ENCODE measurements around the gene DCD.
"Not testable (repeated sequence)": the region's sequence is repeated elsewhere in the genome, so short reads cannot be mapped to it uniquely, and the experiment has no call there.

Gene DCD, protein sequence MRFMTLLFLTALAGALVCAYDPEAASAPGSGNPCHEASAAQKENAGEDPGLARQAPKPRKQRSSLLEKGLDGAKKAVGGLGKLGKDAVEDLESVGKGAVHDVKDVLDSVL

DNA sequence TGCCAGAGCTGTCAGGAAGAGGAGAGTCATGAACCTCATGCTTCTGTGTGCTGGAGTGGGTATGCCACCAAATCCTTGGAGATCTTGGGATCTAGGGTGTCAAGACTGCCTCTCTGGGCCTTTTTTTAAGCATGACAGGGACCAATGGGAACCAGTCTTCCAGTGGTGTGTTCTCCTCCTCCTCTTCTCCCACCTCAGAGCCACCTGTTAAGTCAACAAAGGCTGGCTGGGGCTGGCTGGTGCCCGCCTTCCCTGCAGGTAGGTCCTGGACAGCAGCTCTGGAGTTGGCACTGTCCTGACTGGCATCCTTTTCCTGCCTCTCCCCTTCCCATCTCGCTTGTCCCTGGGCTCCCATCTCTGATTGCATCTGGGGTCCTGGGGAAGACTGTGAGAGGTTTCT, at the start of gene DCD:
TSS of gene DCD (minus strand) at position 101 of the 400 bp plus-strand sequence. CDS start at position 39, 62 bp downstream.
- no peak for DNase-seq

DNA sequence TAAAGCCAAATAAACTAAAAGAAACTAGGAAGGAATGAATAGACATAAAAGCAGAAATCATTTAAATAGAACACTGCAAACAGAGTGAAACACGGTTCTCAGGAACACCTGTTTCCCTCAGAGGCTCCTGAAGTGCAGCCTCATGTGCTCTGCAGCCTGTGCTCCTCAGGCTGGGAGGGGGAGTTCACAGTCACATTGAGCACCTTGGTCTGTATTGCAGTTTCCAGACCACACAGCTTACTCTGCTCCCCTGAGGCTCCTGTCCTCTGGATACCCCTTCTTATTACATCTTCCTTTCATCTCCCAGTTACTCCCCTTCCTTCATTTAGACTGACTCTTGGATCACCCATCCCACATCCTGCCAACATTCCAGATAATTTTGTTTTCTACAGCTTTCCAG, 49.7 kb upstream of the DCD start:
- DNase-seq = no peak

DNA sequence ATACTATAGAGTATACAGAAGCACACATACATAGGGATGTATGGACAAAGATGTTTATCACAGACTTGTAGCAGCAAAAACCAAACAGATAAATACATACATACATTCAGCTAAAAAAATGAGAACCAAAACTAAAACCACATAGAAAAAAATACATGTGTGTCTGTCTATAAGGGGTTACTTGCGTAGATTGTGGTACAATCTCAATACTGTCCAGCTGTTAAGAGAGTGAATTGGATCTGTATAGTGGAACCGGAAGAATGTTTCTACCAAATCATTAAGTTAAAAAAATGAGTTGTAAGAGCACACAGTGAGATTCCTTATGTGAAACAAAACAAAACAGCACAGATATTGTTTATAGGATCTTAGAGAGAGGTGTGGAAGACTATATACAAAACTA, 44.2 kb upstream of the DCD start:
- DNase-seq = no peak

DNA sequence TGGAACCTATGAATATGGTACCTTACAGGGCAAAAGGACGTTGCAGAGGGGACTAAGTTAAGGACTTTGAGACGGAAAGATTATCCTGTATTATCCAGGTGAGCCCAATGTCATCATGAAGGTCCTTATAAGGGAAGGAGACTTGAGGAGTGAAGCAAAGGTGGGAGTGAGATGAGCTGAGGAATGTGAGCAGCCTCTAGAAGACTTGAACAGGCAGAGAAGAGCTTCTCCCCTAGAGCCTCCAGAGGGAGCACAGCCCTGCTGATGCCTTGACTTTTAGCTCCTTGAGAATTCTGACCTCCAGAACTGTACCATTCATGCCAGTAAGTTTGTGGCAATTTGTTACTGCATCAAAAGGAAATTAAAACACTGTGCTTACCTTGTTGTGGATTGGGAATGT, 41.8 kb upstream of the DCD start:
- no peak for DNase-seq

DNA sequence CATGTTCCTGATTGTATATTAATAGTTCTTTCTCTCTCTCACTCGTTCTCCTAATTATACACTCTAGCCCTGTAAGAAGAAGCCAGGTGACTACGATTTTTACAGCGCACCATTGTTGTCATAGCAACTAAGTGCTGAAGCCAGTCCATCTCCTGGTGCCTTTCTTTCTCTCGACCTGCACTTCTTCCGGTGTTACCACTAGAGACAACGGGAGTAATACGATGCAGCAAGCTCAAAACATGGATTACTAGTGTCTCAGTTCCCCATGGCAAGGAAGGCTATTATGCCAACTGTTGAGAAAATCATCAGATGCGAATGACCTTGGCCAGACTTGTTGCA, 40.8 kb upstream of the DCD start:
- no peak for DNase-seq

DNA sequence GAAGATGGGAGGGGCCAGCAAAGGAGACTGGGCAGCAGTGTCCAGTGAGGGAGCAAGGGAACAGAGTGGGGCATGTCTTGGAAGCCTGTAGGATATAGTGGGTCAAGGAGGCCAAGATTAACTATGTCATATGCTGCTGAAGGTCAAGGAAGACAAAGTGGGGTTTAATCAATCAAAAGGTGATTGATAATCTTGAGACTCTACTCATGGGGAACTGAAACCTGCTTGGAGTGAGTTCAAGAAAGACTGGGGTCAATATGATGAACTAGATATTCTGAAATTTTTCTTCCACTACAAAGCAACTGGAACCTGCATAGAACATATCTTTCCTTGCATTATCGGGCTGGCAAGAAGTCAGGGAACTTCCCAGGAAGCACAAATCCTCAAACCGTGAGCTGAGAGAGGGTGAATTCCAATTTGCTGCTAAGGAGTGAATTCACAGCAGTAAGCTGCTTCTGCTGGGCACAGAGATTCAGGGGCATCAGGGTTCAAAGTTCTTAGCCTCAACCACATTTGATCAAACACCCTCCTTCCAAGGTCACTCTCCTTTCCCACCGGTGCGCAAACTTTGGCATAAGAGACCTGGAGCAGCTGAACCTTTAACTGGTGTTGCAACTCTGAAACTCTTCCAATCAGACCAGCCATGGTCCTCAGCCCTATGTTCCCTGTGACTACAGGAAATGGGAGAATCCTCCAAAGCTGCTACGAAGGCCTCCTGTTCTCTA, 40.3 kb upstream of the DCD start:
- DNase-seq = no peak

DNA sequence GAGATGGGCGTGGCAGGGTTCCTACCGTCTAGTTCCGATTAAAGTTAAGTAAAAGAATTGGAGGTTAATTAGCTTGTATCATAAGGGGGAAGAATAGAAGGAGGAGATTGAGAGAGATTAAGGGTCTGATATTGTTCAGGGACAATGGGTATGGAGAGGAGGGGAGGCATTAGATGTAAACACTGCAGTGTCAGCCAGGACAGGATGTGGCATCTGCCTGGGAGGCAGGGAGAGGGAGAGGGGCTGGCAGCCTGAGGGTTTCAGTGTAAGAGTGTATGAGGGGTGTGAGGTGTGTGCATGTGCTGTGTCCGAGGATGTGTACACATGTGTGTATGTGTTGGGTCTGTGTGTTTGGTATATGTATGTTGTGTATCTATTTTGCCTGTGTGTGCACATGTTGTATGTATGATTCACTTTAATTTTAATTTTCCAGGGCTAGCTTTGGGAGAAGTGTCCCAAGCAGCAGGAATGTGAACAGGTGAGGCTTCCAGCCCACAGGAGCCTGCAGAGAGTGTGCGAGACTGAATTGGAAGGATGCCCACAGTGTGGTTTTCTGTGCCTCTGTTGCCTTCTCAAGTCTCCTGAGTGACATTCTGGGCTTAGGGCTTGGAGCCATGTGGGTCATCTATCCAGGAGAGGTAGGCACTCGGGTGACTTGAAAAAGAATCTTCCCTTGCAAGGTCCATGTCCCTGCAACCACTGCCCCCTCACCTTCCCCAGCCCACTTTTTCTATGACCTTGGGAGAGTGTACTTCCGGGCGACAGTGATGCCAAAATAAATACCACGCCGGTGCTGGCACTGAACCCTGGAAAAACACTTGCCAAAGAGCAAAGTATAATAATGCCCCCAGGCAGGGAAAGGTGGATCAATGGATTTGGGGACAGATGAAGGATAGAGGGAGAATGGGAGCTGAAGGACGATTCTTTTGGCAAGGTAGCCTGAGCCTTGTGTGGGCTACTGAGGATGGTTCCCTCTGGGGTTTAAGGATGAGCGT, 36.8 kb upstream of the DCD start:
- no peak for DNase-seq

DNA sequence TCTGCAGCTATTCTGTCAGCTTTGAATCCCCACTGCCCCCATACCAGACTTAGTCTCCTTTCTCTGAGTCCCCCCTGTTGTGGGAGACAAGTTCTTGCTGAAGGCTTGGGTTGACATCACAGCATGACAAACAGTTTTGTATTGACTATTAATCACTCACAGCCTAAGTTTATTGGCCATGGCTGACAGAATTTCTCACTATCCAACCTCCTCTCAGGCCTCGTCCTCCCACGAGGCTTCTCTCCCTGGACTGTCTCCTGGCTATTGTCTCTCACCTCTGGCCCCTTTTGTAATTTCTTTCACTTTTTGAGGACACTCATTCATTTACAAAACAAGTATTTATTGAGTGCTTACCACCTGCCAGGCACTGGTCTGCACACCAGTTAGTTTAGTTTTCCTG, 35.2 kb upstream of the DCD start:
- DNase-seq = no peak

DNA sequence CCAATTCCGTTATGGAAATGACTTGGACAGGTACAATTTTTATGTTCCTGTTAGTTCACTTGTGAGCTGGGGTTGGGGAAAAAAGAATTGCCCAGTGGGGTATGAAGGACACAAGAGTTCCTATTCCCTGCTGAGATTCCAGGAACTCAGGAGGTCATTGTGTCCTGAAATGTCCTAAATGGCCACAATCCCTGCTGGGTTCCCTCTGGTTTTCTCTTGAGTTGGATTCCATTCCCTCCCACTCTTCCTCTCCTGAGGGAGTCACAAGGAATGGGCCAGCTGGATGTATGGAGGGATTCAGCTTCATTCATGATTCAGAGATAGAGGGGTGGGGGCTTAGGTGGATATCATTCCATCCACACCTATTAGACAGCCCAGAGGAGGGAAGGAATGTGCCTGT, 34.5 kb upstream of the DCD start:
- DNase-seq = no peak

DNA sequence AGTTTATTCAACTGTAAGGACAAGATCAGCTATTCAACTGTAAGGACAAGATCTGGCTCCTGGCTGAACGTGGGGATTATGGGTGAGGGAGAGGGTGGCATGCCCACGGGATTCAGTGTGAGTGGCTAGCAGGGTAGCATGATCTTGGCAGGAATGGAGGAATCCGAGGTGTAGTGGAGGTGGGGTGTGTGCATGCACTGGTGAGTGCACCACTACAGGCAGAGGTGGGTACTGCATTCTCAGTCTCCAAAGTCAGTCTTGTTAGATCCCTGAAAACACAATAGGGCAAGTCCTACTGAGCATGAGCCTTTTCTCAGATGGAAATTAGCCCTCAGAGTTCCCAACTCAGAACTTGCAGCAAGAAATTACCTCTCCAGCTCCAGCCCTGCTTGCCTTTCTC, 32.2 kb upstream of the DCD start:
- peak; percentile 20 for DNase-seq

DNA sequence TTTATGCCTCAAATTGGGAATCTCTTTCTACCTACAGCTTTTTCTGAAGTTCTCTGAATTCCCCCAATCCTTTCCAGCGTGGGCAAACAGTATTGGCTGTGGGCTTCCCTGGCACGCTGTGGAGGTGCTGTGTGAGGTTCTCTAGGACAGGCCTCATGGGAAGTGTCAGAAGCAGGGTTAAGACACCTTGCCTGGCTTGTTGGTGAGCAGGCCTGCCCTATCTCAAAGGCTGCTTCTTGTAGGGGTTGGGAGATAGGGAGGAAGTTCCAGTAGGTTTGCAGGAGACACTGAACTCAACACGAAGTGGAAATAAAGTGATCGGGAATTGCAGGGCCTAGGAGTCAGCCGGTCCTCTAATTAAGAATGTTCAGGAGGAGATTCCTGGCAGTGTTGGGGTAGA, 30.0 kb upstream of the DCD start:
- no peak for DNase-seq

DNA sequence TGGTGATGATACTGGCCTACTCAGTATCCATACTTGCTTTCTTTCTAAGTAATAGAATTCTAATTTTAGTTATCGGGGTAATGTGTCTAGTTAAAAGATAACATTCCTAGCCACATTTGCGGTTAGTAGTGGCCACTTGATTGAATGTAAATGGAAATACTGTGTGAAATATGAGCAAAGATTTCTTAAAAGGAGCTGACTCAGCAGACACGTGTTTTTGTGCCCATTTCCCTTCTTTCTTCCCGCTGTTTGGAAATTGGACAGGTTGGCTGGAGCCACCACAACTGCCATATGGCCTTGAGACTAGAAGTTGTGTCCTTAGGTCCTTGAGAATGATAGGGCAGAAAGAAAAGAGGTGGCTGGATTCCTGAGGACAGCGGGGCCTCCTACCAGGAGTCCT, 19.8 kb upstream of the DCD start:
- no peak for DNase-seq

DNA sequence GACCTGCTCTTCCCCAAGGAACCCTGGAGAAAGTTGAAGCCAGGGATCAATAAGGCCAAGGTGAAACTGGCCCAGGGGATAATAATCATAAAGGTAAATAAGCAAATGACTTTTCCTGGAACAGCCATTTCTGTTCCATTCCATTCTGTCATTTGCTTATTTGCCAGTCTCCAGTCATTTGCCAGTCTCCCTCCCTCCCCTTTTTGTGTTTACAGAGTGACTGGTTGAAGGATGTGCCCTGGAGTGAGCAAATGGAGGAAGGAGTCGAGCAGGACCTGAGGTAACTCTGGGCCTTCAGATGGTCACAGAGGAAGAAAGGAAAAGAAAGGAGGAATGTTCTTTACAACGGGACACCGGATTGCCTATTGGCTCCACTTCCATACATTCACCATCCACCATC, 17.8 kb upstream of the DCD start:
- DNase-seq = no peak

DNA sequence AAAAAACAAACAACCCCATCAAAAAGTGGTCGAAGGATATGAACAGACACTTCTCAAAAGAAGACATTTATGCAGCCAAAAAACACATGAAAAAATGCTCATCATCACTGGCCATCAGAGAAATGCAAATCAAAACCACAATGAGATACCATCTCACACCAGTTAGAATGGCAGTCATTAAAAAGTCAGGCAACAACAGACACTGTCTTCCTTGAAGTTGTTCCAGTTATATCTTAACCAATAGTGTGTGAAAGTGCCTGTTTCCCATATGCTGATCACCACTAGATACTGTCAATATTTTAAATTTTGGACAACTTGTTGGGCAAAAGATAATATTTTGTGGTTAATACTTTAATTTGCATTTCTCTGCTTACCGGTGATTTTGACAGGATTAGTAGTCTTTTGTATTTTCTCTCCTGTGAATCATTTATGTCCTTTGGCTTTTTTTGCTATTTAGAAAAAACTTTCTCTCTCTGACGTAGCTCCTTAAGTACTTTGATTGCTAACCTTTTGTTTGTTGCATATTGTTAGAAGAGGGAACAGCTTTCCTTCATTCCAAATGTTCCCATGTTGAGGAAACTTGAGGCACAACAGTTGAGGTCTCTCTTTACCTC, 17.0 kb upstream of the DCD start:
- not testable (repeated sequence) for DNase-seq

DNA sequence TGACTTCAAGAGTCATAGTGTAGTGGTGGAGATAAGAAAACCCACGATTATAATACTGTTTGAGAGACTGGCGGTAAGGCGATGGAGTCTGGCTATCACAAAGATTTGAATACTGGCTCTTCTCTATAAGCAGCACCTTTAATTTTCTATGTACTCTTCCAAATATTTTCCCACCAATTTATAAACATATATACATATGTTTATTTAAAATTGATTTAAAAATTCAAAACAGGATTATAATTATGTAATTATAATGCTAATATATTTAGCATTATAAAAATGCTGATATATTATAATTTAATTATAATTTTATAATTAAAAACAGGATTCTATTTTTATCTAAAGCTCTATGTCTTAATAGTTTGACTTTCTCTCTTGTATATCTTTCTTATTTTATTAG, 15.4 kb upstream of the DCD start:
- DNase-seq = no peak

DNA sequence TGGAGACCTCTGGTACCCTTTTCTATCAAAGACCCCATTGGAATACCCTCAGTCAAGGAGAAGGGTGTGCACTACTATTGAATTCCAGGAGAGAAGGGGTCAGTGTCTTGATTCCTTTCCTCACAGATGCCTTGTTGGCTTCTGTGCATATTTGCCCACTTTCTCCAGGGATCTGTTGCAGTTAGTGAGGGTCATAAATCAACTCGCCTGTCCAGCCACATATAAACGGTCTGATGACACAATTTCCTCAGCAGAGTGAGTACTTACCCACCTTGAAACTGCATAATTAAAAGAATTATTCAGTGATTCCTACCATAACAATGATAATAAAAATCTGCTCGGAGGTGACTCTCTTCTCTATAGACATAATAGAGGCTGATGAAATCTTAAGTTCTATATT, 13.9 kb upstream of the DCD start:
- DNase-seq = no peak

DNA sequence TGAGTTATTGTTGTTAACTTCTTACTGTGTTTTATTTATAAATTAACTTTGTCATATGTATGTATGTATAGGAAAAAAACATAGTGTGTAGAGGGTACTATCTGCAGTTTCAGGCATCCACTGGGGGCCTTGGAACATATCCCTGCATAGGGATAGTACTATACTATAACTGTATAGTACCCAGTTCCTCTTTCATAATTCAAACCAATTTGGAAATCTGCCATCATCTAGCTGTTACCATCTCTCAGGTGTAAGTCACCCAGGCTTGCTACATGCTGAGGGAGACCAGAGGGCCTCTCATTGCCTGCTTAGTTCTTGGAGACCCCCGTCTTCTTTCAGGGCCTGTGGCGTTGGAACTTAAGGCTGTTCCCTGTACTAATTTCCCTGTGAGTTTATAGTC, 12.9 kb upstream of the DCD start:
- peak; percentile 1 for DNase-seq

DNA sequence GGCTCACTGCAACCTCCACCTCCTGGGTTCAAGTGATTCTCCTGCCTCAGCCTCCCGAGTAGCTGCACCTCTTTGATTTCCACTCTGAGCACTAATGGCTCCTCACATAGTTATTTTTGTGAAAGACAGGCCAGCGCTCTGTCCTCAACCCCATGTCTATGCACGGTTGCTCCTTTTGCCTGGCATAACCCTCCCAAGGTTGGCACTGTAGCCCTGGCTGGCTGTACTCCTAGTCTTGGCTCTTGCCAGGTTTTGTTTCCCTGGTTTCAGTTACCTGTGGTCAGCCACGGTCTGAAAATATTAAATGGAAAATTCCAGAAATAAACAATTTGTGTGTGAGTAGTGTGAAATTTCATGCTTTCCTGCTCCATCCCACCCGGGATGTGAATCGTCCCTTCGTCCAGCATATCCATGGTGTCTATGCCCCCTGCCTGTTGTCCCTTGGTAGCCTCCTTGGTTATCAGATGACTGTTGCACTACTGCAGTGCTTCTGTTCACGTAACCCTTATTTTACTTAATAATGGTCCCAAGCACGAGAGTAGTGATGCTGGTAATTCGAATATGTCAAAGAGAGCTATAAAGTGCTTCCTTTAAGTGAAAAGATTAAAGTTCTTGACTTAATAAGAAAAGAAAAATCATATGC, 12.3 kb upstream of the DCD start:
- DNase-seq = no peak

DNA sequence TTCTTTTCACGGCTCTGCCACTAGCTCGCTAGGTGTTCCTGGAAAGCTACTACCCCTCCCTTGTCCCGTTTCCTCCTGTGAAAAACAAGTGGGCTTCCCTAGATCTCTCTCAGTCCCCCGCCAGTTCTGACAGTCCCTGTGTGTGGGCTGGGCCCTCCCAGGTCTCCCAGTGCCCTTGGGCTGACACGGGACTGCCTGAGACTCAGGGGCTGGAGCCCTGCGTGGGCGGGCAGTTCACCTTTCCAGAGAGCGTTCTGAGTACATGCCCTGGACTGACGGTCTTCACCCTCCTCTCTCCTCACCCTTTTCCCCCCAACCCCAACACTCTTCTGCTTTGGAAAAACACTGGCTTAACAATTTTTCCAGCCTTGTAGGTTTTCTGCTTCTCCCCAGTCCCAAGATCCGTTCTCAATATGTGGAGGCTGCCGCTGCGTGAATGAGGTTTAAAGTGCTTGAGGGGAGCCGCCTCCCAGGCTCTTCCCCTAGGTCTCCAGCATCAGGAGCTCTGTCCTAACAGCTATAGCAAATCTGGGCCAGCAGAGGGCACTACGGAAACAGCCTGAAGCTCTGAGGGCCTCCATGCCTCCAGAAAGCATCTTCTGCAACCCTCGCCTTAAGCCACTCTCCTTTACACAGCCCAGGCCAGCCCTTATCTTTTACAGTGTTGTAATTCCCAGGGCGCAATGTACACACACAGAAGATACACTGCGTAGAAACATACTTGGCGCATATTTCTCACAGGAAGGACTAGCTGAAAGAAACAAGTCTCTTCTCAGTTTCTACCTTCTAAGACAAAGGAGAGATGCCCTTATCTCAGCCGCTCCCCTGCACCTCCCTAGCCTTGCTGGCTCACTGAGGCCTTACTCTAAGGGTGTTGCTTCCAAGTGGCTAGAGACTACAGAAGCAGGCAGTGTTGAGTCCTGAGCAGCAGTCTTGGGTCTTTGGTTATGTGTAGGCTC, 10.4 kb upstream of the DCD start:
- peak; percentile 55 for DNase-seq

DNA sequence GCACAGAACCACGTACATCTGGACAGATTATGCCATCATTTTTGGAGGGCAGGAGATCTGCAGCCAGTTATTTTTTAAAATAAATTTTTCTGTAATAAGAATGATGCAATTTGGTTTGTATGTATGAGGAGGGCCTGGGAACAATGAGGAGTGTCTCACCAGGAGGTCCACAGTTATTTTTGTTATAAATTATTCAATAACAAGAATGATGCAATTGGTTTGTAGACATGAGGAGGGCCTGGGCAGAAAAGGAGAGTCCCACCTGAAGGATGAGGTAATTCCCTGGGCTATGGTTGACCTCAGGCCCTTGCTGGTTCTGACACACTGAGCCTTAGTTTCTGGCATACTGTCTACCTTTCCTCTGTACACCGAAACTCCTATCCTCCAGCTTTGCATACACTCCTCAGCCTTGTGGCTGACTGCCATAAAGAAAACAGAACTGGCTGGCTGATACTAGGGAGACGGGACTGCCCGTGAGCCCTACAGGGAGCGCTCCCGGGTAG, 9.0 kb upstream of the DCD start:
- DNase-seq = no peak

DNA sequence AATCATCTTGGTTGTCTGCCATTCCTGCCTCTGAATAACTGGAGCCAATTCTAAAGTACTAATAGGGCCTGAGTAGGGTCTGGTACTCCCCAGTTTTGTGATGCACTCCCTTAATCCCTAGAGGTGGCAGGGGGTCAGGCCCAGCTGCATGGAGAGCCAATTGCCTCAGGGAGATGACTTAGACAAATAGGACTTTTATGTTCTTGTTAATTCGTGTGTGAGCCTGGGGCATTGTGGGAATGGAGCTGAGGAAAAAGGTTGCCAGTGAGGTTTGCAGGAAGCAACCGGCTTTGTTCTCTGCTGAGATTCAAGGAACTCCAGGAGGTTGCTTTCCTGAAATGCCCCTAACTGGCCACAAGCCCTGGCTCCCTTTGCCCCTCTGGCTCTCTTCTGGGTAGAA, 6.8 kb upstream of the DCD start:
- no peak for DNase-seq

DNA sequence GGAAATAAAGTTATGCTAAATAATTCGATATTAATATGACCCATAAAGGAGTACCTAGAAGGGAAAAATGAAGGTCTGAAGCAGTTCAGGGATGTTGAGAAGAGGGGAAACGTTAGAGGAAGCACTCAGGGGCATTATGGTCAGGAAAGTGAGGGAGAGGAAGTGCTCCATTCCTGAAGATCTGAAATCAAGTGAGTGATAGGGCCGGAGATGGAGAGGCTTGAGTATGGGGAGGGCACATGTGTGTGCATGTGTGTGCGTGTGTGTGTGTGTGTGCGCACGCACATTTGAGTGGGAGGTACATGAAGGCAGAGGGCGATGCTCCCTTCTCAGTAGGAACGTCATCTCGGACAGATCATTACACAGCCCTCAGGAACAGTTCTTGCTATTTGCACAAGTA, 4.9 kb upstream of the DCD start:
- DNase-seq = no peak
